ENCODE results near the gene CLCN5.

The CLCN5 gene

GRCh38 chrX:50082741-50083140 is 160.3 kb downstream of the CLCN5 start:
- no peak for DNase-seq (ENCODE audit: low spot score)

DNA sequence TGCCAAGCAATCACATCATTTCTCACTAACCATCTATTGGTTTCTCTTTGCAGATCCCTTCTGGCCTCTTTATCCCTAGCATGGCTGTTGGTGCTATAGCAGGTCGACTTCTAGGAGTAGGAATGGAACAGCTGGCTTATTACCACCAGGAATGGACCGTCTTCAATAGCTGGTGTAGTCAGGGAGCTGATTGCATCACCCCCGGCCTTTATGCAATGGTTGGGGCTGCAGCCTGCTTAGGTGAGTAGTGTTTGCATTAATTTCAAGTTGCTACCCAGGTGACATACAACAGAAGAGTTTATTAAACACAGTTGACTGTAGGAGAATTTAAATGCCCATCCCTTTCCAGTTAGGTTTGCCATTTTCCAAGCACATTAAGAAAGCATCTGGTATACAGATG is 166.2 kb downstream of the CLCN5 start:
- DNase-seq (ENCODE audit: low spot score), result no peak

GRCh38 chrX:50093625-50094024 is 171.2 kb downstream of the CLCN5 start:
- no peak for DNase-seq (ENCODE audit: low spot score)

DNA sequence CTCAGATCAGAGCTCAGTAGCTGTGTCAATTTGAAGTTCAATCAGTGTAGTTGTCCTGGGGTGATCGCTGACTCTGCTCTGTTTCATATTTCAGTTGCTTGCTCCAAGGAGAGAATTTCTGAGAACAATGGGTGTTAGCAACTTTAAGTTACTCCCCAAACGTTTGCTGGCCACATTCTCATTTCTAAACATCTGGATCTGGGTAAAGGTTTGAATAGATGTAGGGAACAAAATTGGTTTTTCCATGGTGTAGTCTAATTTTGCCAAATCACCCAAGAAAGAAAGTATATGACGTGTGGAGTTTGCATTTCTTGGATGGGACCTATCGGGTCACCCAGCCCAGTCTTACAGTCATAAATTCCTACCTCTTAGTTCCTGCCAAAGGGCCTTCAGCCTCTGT is 174.7 kb downstream of the CLCN5 start:
- no peak for DNase-seq (ENCODE audit: low spot score)

- DNase-seq (ENCODE audit: low spot score), result no peak
Observed at GRCh38 chrX:50098241-50098640, 175.8 kb downstream of the CLCN5 start.

DNA sequence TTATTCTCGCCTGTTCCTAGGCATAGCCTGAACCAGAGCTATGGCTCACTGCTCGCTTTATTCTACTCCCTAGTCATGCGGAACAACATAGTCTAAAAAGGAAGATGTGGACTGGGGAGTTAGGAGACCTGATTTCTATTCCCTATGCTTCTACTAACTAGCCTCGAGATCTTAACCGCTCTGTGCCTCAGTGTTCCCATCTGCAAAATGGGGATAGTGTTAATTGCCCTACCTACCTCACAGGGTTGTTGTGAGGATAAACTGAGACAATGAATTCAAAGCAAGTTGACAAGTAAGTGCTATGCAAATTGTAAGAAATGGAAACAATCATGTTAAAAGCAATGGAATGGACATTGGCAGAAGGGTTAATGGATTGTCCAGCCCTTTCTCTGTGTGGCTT is 176.4 kb downstream of the CLCN5 start:
- DNase-seq (ENCODE audit: low spot score), result no peak

GRCh38 chrX:50099331-50099730 is 176.9 kb downstream of the CLCN5 start:
- no peak for DNase-seq (ENCODE audit: low spot score)

GRCh38 chrX:50100188-50100587 is 177.8 kb downstream of the CLCN5 start:
- DNase-seq (ENCODE audit: low spot score), result no peak

- DNase-seq (ENCODE audit: low spot score), result no peak
Observed at GRCh38 chrX:50103176-50103575, 180.8 kb downstream of the CLCN5 start.

- DNase-seq (ENCODE audit: low spot score), result no peak
Observed at GRCh38 chrX:50103866-50104566, 181.6 kb downstream of the CLCN5 start.

DNA sequence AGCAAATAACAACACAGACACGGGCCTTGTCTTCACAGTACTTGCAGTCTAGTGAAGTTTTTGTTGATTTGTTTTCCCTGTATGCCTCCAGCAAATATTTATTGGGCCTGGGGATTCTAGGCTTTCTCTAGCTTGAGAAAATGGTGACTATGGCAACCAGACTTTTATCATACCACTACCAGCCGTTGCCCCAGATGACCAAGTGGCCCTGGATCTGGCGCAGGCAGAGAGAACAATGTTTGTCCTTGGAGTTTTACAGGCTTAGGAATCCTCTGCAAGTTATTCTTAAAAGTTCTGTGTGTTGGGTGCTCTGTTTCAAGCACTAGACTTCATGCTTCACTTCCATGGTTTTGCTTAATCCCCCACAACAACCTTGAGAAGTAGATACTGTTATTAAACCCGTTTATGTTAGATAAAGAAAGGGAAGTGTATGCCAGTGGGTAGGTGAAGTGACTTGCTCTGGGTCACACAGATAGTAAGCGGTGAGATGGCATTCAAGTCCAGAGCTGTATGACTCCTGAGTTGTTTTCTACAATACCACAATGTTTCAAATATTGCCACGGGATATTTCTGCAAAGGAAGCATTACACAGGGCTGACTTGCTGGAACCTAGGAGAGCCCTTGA is 183.8 kb downstream of the CLCN5 start:
- DNase-seq (ENCODE audit: low spot score), result no peak

- no peak for DNase-seq (ENCODE audit: low spot score)
Observed at GRCh38 chrX:50107470-50107869, 185.1 kb downstream of the CLCN5 start.

DNA sequence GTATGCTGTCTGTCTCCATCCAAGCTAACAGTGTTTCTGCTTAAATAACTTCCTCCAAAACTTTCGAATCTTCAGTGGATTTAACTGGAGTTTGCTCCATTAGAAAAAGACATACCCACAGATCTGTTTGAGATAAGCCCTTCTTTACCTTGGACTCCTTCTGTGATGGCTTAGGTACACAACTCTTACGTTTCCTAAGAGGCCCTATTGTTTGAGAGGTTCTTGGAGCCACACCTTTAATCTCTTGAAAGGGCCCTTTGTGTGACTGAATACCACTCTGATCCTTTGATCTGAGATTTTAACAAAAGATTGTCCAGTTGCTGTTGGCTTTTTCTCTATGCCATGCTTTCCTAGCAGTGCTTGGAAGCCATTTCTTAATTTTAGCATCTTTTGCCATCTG is 185.9 kb downstream of the CLCN5 start:
- DNase-seq (ENCODE audit: low spot score), result no peak

GRCh38 chrX:50111742-50112141 is 189.3 kb downstream of the CLCN5 start:
- no peak for DNase-seq (ENCODE audit: low spot score)

DNA sequence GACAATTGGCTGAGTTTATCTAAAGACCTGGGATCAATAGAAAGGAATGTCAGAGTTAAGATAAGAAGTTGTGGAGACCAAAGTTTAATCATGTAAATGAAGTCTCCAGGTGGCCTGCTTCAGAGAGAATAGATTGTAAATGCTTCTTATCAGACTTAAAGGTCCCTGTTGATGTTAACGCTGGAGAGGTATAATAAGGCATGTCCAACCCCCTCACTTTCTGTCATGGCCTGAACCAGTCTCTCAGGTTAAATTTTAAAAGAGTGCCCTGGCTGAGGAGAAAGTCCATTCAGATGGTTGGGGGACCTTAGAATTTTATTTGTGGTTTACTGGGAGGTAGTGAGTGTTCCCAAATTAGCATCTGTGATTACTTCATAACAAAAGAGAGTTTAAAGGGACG is 191.7 kb downstream of the CLCN5 start:
- no peak for DNase-seq (ENCODE audit: low spot score)

DNA sequence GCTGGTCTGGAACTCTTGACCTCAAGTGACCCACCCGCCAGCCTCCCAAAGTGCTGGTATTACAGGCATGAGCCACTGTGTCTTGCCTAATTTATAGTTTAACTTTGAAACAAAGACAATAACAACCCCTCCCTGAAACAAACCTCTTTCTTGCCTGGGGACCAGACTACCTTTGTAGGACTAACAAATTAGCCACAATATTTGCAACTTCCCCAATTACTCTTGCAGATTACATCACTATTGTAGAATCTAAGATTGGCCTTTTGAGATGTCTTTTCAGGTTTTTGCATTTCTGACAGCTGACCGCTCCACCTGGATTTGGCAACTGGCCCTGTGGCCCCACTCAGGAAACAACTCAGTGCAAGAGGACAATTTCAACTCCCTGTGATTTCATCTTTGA is 193.6 kb downstream of the CLCN5 start:
- no peak for DNase-seq (ENCODE audit: low spot score)

DNA sequence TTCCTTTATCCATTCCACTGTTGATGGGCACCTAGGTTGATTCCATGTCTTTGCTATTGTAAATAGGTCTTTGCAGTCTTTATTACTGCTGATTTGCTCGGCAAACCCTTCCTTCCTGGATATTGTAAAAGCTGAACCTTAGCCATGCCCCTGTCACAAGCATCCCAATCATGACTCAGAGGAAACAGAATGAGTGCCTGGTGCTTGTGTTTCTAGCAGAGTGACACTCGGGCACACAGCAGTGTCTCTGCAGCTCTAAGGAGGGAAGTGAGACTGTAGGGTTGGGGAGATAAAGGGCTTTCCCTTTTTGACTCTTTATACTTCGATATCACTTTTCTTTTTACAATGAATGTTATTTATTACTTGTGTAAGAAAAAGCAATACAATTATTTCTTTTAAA is 195.1 kb downstream of the CLCN5 start:
- no peak for DNase-seq (ENCODE audit: low spot score)

DNA sequence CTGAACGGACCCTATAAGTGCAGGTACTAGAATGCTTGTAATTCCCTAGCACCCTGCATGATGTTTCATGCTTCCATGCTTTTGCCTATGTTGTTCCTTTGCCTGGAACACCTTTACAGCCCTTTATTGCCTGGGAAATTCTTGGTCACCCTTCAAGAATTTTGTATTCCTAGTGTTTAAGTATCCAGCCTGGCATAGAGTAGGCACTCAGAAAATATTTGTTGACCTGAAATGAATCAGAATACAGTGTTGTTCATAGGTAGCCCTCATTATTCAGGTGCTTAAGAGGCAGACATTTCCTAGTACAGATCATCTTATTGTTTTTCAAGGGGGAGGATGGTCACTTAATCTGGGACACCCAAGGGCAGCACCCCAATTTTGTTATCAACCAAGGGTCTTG is 203.1 kb downstream of the CLCN5 start:
- DNase-seq (ENCODE audit: low spot score), result no peak

GRCh38 chrX:50147972-50148371 is 225.6 kb downstream of the CLCN5 start:
- DNase-seq (ENCODE audit: low spot score), result no peak

All from CD4-positive, alpha-beta T cell treated with Interleukin-6 at 100 ng/mL for 8 hours (primary cell).